HG03432 (cell line): ENCODE results near the gene DACH1.

Source experiments
- ATAC-seq: cut with Tn5 transposase; IDR thresholded peaks from one replicate; pipeline ENCODE4 v1.9.1; 2021; ENCODE audit warnings: mild to moderate bottlenecking, moderate library complexity; ENCODE audit not compliant: unreplicated experiment

The DACH1 gene

GRCh38 chr13:71503781-71504180, 363.2 kb downstream of the DACH1 start:
- ATAC-seq, result no peak

- ATAC-seq, result no peak
Measured at GRCh38 chr13:71499944-71500514, 367.0 kb downstream of the DACH1 start.

- ATAC-seq, result no peak
Measured at GRCh38 chr13:71499235-71499634, 367.8 kb downstream of the DACH1 start.

- no peak for ATAC-seq
Measured at GRCh38 chr13:71493189-71493588, 373.8 kb downstream of the DACH1 start.

- no peak for ATAC-seq
Measured at GRCh38 chr13:71492346-71492871, 374.6 kb downstream of the DACH1 start.

- no peak for ATAC-seq
Measured at GRCh38 chr13:71491010-71491409, 376.0 kb downstream of the DACH1 start.

- no peak for ATAC-seq
Measured at GRCh38 chr13:71489041-71489440, 378.0 kb downstream of the DACH1 start.

GRCh38 chr13:71488201-71488600, 378.8 kb downstream of the DACH1 start:
- ATAC-seq, result no peak

- no peak for ATAC-seq
Measured at GRCh38 chr13:71485913-71486312, 381.1 kb downstream of the DACH1 start.

- no peak for ATAC-seq
Measured at GRCh38 chr13:71483733-71484132, 383.3 kb downstream of the DACH1 start.

GRCh38 chr13:71481501-71481900, 385.5 kb downstream of the DACH1 start:
- ATAC-seq, result no peak

- no peak for ATAC-seq
Measured at GRCh38 chr13:71481046-71481445, 386.0 kb downstream of the DACH1 start.

- no peak for ATAC-seq
Measured at GRCh38 chr13:71477735-71478134, 389.3 kb downstream of the DACH1 start.

GRCh38 chr13:71474936-71475335, 392.1 kb downstream of the DACH1 start:
- no peak for ATAC-seq

GRCh38 chr13:71469626-71470025, 397.4 kb downstream of the DACH1 start:
- no peak for ATAC-seq

- no peak for ATAC-seq
Measured at GRCh38 chr13:71464686-71465085, 402.3 kb downstream of the DACH1 start.

GRCh38 chr13:71461892-71462291, 405.1 kb downstream of the DACH1 start:
- no peak for ATAC-seq

- ATAC-seq, result peak; percentile 67
Measured at GRCh38 chr13:71460211-71460610, 406.8 kb downstream of the DACH1 start.

- ATAC-seq, result no peak
Measured at GRCh38 chr13:71459708-71460107, 407.3 kb downstream of the DACH1 start.

GRCh38 chr13:71457645-71458044, 409.4 kb downstream of the DACH1 start:
- ATAC-seq, result no peak

- no peak for ATAC-seq
Measured at GRCh38 chr13:71456136-71456535, 410.9 kb downstream of the DACH1 start.

GRCh38 chr13:71454509-71454908, 412.5 kb downstream of the DACH1 start:
- ATAC-seq, result no peak

- no peak for ATAC-seq
Measured at GRCh38 chr13:71448080-71448630, 418.8 kb downstream of the DACH1 start.
